ENCODE data around the gene BTBD18. TPM values are rescaled to one million over a fixed set of nuclear protein-coding genes. Genes with fewer than 3 reads are reported as not detected.

BTBD18 gene
- total and polyA plus RNA-seq, 7 donors: 0.03 TPM; not detected in 6

GRCh38 chr11:57735619-57736298, 15.9 kb downstream of the BTBD18 start:
- WGBS, 2 donors: 18 to 72% methylated on average over 3 of the region's 3 CpGs
- peaks cover 0 to 6% (median 3%) of the 10 kb centered on the region in 4 donors for H3K4me1 ChIP-seq
- TF ChIP-seq POLR2AphosphoS5 (IDR thresholded peaks at IDR 0.05) (no peak), POLR2A (IDR thresholded peaks at IDR 0.05) (no peak), CTCF (IDR thresholded peaks at IDR 0.05) (no peak), EP300 (IDR thresholded peaks at IDR 0.05) (no peak)
- H3K9me3 ChIP-seq: no peaks in the 10 kb centered on the region
- no peaks in the 10 kb centered on the region for H3K27me3 ChIP-seq
- peaks cover 0 to 39% (median 11%) of the 10 kb centered on the region in 4 donors for H3K36me3 ChIP-seq
- intact Hi-C loops (cut with DNase I): no loop called here
- no peak overlapping the region for H3K4me3 ChIP-seq
- no peak for DNase-seq
- H3K27ac ChIP-seq: no peak overlapping the region

GRCh38 chr11:57732661-57733060, 19.0 kb downstream of the BTBD18 start:
- 88 to 91% methylated on average over 1 of the region's 1 CpG for WGBS, 2 donors
- DNase-seq: no peak
- H3K27ac ChIP-seq: no peak overlapping the region
- intact Hi-C loops (cut with DNase I): no loop called here
- peaks cover 0 to 16% (median 1%) of the 10 kb centered on the region in 4 donors for H3K36me3 ChIP-seq
- no peak overlapping the region for H3K4me3 ChIP-seq
- TF ChIP-seq EP300 (IDR thresholded peaks at IDR 0.05) (no peak), POLR2A (IDR thresholded peaks at IDR 0.05) (no peak), POLR2AphosphoS5 (IDR thresholded peaks at IDR 0.05) (no peak), CTCF (IDR thresholded peaks at IDR 0.05) (no peak)
- no peaks in the 10 kb centered on the region for H3K4me1 ChIP-seq
- no peaks in the 10 kb centered on the region for H3K27me3 ChIP-seq
- H3K9me3 ChIP-seq: no peaks in the 10 kb centered on the region

- intact Hi-C loops (cut with DNase I): no loop called here
- Histone ChIP-seq H3K9me3 (no peaks in the 10 kb centered on the region), H3K27ac (no peak overlapping the region), H3K36me3 (peaks cover 0 to 8% (median 0%) of the 10 kb centered on the region in 4 donors), H3K27me3 (no peaks in the 10 kb centered on the region), H3K4me3 (no peak overlapping the region), H3K4me1 (no peaks in the 10 kb centered on the region)
- no peak for TF ChIP-seq POLR2A (IDR thresholded peaks at IDR 0.05)
- TF ChIP-seq EP300 (IDR thresholded peaks at IDR 0.05): no peak
- no peak for TF ChIP-seq CTCF (IDR thresholded peaks at IDR 0.05)
- TF ChIP-seq POLR2AphosphoS5 (IDR thresholded peaks at IDR 0.05): no peak
- no peak for DNase-seq
- WGBS, 2 donors: 91 to 93% methylated on average over 7 of the region's 7 CpGs
These were observed 22.1 kb downstream of the BTBD18 start for GRCh38 chr11:57729479-57729878.

- intact Hi-C loops (cut with DNase I): no loop called here
- H3K27ac ChIP-seq: no peak overlapping the region
- WGBS, 2 donors: 72 to 82% methylated on average over 7 of the region's 7 CpGs
These were observed 22.8 kb downstream of the BTBD18 start for GRCh38 chr11:57728829-57729228.

More at GRCh38 chr11:57728829-57729228, 22.8 kb downstream of the BTBD18 start:
- Histone ChIP-seq H3K27me3 (no peaks in the 10 kb centered on the region), H3K9me3 (no peaks in the 10 kb centered on the region), H3K36me3 (peaks cover 0 to 3% (median 0%) of the 10 kb centered on the region in 4 donors), H3K4me1 (no peaks in the 10 kb centered on the region), H3K4me3 (no peak overlapping the region)
- DNase-seq: no peak
- TF ChIP-seq POLR2AphosphoS5 (IDR thresholded peaks at IDR 0.05) (no peak), POLR2A (IDR thresholded peaks at IDR 0.05) (no peak), EP300 (IDR thresholded peaks at IDR 0.05) (no peak), CTCF (IDR thresholded peaks at IDR 0.05) (no peak)
